K562 (cell line): ENCODE data around the gene NRXN2. TPM values are rescaled to one million over a fixed set of nuclear protein-coding genes. Genes with fewer than 3 reads are reported as not detected.

Experiments used
- ATAC-seq: fragments of 200-7000 bp; cut with Tn5 transposase; 3 replicates; pipeline ENCODE4 v1.9.1; 2020; ENCODE audit warnings: moderate library complexity
- BruUV-seq: library from RNA; stranded (reverse); fragments of 400-500 nt; replicated peaks from 2 replicates; lab custom pipeline; 2021; lab: Mats Ljungman, UMichigan
- CTCF ChIA-PET: fragments of 300-600 bp; formaldehyde crosslinking; extraction: SDS; loops from one replicate; lab custom pipeline; 2021; ENCODE audit warnings: low intra/inter-chr PET ratio; lab: Yijun Ruan, JAX
- POLR2A ChIA-PET: fragments of 300-600, 350-650 bp; sonication (Branson Sonifier 250); formaldehyde crosslinking; extraction: SDS; loops from one replicate; lab custom pipeline; 2021; ENCODE audit warnings: antibody characterized with exemption, inconsistent platforms; lab: Yijun Ruan, JAX
- DNase-seq, 4 experiments: peaks; one replicate each; pipeline versions ENCODE4 v3.0.0 to v3.0.0-alpha.2; 2011 to 2018; ENCODE audit warnings: low spot score in 3 of 4, mixed read lengths in 3 of 4; ENCODE audit errors: extremely low read depth in 1 of 4
- FAIRE-seq: peaks from 2 replicates; lab custom pipeline; 2011; peaks lifted over from hg19 to GRCh38; lab: Jason Lieb, UNC
- H2AFZ ChIP-seq: 2 replicates; pipeline ENCODE4 v1.6.0; 2011; ENCODE audit warnings: low read depth, low read length, control low read depth, inconsistent platforms
- H3K27ac ChIP-seq: fragments of 200-600 bp; 3 replicates; pipeline ENCODE4 v1.8.0; 2011; ENCODE audit warnings: low read depth, mild to moderate bottlenecking, control low read depth, inconsistent platforms, low read length, moderate library complexity, mixed read lengths; ENCODE audit errors: extremely low read depth
- H3K27me3 ChIP-seq, 2 experiments: fragments of 300-600 bp in 1 of 2; 2 replicates in 1 of 2; 3 replicates in 1 of 2; pipeline versions ENCODE4 v1.6.0 to v1.8.0; 2011; ENCODE audit warnings: inconsistent platforms in 2 of 2, low read length in 2 of 2, mild to moderate bottlenecking in 1 of 2, mixed read lengths in 1 of 2, moderate library complexity in 1 of 2; ENCODE audit not compliant: control insufficient read depth in 2 of 2, insufficient read depth in 2 of 2
- H3K36me3 ChIP-seq: fragments of 300-600 bp; 3 replicates; pipeline ENCODE4 v1.8.0; 2011; ENCODE audit warnings: mild to moderate bottlenecking, low read length, inconsistent platforms; ENCODE audit not compliant: control insufficient read depth, insufficient read depth
- H3K4me1 ChIP-seq, 2 experiments: fragments of 200-600 bp in 1 of 2; replicated peaks in 1 of 2; 2 replicates in 1 of 2; 3 replicates in 1 of 2; pipeline versions ENCODE4 v1.5.1 to v1.8.0; 2011; ENCODE audit warnings: inconsistent platforms in 2 of 2, low read length in 2 of 2, mild to moderate bottlenecking in 1 of 2, mixed read lengths in 1 of 2, moderate library complexity in 1 of 2; ENCODE audit not compliant: control insufficient read depth in 2 of 2, insufficient read depth in 2 of 2
- H3K4me2 ChIP-seq: 2 replicates; pipeline ENCODE4 v1.6.1; 2011; ENCODE audit warnings: low read length, control low read depth, inconsistent platforms, mixed read lengths; ENCODE audit not compliant: insufficient read depth
- H3K4me3 ChIP-seq: fragments of 200-600 bp; sonication (generic), shearing (Covaris generic); 2 replicates; pipeline ENCODE4 v1.5.1; 2016; ENCODE audit warnings: control low read depth, inconsistent platforms
- H3K79me2 ChIP-seq: fragments of 200-600 bp; 3 replicates; pipeline ENCODE4 v1.8.0; 2011; ENCODE audit warnings: low read length, inconsistent platforms; ENCODE audit not compliant: control insufficient read depth, insufficient read depth
- H3K9ac ChIP-seq, 2 experiments: 2 replicates each; pipeline versions ENCODE4 v1.6.0 to v1.6.1; 2011; ENCODE audit warnings: low read depth in 2 of 2, low read length in 2 of 2, control low read depth in 1 of 2, inconsistent platforms in 1 of 2, mild to moderate bottlenecking in 1 of 2, mixed read lengths in 1 of 2; ENCODE audit not compliant: insufficient read depth in 1 of 2
- H3K9me1 ChIP-seq: one replicate; pipeline ENCODE4 v1.6.0; 2011; ENCODE audit warnings: inconsistent platforms, mild to moderate bottlenecking, low read length, moderate library complexity; ENCODE audit not compliant: control insufficient read depth, insufficient read depth
- H3K9me3 ChIP-seq: replicated peaks from 2 replicates; pipeline ENCODE4 v1.5.1; 2011; ENCODE audit warnings: low read depth, low read length, inconsistent platforms; ENCODE audit not compliant: control insufficient read depth, insufficient read depth
- H4K20me1 ChIP-seq: replicated peaks from 2 replicates; pipeline ENCODE4 v1.6.1; 2011; ENCODE audit warnings: low read length, inconsistent platforms, mixed read lengths; ENCODE audit not compliant: control insufficient read depth, insufficient read depth
- CREB5 ChIP-seq: fragments of 250-450 bp; sonication (Bioruptor Pico); IDR thresholded peaks from 2 replicates; pipeline ENCODE4 v1.5.0; 2020; ENCODE audit warnings: mild to moderate bottlenecking
- FOSL1 ChIP-seq: fragments of 200-800 bp; sonication (Bioruptor generic); conservative IDR thresholded peaks from 2 replicates; pipeline ENCODE4 v1.6.1; 2016; ENCODE audit warnings: missing genetic modification characterization, missing compliant biosample characterization
- GATAD2B ChIP-seq: fragments of 450-650 bp; IDR thresholded peaks from 2 replicates; pipeline ENCODE4 v1.6.1; 2017; ENCODE audit warnings: mild to moderate bottlenecking, borderline replicate concordance
- JUN ChIP-seq, 2 experiments: sonication (generic) in 1 of 2; formaldehyde crosslinking in 1 of 2; IDR thresholded peaks; 2 replicates each; pipeline versions ENCODE4 v1.6.1 to v1.8.0; 2012 to 2022; ENCODE audit warnings: borderline replicate concordance in 2 of 2, mild to moderate bottlenecking in 2 of 2, improper control_type of control experiment in 1 of 2, low read depth in 1 of 2, low read length in 1 of 2, missing genetic modification reagents in 1 of 2
- JUND ChIP-seq, 2 experiments: IDR thresholded peaks; 2 replicates in 1 of 2; 3 replicates in 1 of 2; pipeline ENCODE4 v1.6.1; 2011; ENCODE audit warnings: borderline replicate concordance in 2 of 2, low read depth in 2 of 2, low read length in 2 of 2, improper control_type of control experiment in 1 of 2, missing biosample characterization in 1 of 2, missing genetic modification characterization in 1 of 2, missing genetic modification reagents in 1 of 2
- NCOA2 ChIP-seq, 2 experiments: fragments of 450-650 bp; IDR thresholded peaks; 2 replicates each; pipeline ENCODE4 v1.6.1; 2018; ENCODE audit warnings: mild to moderate bottlenecking in 2 of 2, moderate library complexity in 1 of 2; ENCODE audit not compliant: partially characterized antibody in 2 of 2
- POLR2AphosphoS2 ChIP-seq: IDR thresholded peaks from 2 replicates; pipeline ENCODE4 v1.6.1; 2012; ENCODE audit warnings: low read length, improper control_type of control experiment
- POLR2H ChIP-seq: IDR thresholded peaks from 2 replicates; pipeline ENCODE4 v1.6.1; 2016; ENCODE audit warnings: missing genetic modification characterization, low read depth, mild to moderate bottlenecking, control low read depth, missing compliant biosample characterization, moderate library complexity
- SAFB ChIP-seq: fragments of 200-400 bp; formaldehyde crosslinking; IDR thresholded peaks from 2 replicates; pipeline ENCODE4 v1.6.1; 2017; ENCODE audit warnings: low read depth, low read length, borderline replicate concordance
- TEAD2 ChIP-seq: fragments of 450-650 bp; IDR thresholded peaks from 2 replicates; pipeline ENCODE4 v1.6.1; 2016; ENCODE audit warnings: missing genetic modification characterization, control low read depth, missing compliant biosample characterization
- XRCC3 ChIP-seq: fragments of 450-650 bp; IDR thresholded peaks from 2 replicates; pipeline ENCODE4 v1.6.1; 2017; ENCODE audit warnings: mild to moderate bottlenecking, moderate library complexity
- ZBTB2 ChIP-seq: fragments of 450-650 bp; IDR thresholded peaks from 2 replicates; pipeline ENCODE4 v1.6.1; 2016; ENCODE audit warnings: antibody characterized with exemption
- ZNF324 ChIP-seq: fragments of 250-450 bp; sonication (Bioruptor Pico); IDR thresholded peaks from 2 replicates; pipeline ENCODE4 v1.4.0; 2020; ENCODE audit warnings: mild to moderate bottlenecking
- WGBS: fragments of 100-300 bp; shearing (Covaris generic); methylation state at CpG from one replicate; pipeline ENCODE4 v1.1.6; 2016; ENCODE audit warnings: low coverage, mixed read lengths; ENCODE audit not compliant: insufficient coverage; ENCODE audit errors: missing lambda C conversion rate; 5-methylcytosine and 5-hydroxymethylcytosine counted together
- in situ Hi-C: fragments of 300-500 bp; cut with MboI; formaldehyde crosslinking; loops from 4 replicates; pipeline ENCODE4 v1.15.0; 2018; ENCODE audit warnings: inconsistent platforms, mixed read lengths
- intact Hi-C: fragments of 100-400 bp; cut with micrococcal nuclease; formaldehyde crosslinking; loops from 2 replicates; pipeline ENCODE4 v1.14.2; 2022
- polyA plus RNA-seq, 8 experiments: library from polyadenylated mRNA; depleted of rRNA in 4 of 8; stranded (reverse) in 5 of 8; unstranded in 3 of 8; fragments of >200 nt; fragmentation: Nextera tagmentation in 2 of 8; fragmentation: Illumina TruSeq in 1 of 8; extraction: Ambion mirVana in 2 of 8; extraction: Trizol in 1 of 8; gene quantifications; 2 replicates each; pipeline versions ENCODE4 v1.2.1 to v1.2.3, GENCODE V29; 2011 to 2014; ENCODE audit warnings: inconsistent platforms in 1 of 8, missing spikeins in 1 of 8
- total RNA-seq, 7 experiments: library from RNA; depleted of rRNA in 6 of 7; stranded (reverse); fragments of >200 nt in 6 of 7; fragmentation: Illumina TruSeq in 2 of 7; extraction: Trizol in 2 of 7; gene quantifications; 2 replicates each; pipeline versions ENCODE4 v1.2.1 to v1.2.3, GENCODE V29; 2011 to 2021; ENCODE audit warnings: low replicate concordance in 1 of 7

NRXN2 gene
- total and polyA plus RNA-seq, 9 of the 15 experiments (the other 6 are each of a cell fraction or from before 2014, with no cell fraction given) = 0.07 to 0.47 (median 0.15) TPM; not detected in 4

- TF ChIP-seq CREB5 (no peak), NCOA2 (IDR thresholded peaks at IDR 0.05; ENCODE audit: partially characterized antibody in 2 of 2) (no peak)
Measured at GRCh38 chr11:64711138-64711955, 11.7 kb downstream of the NRXN2 start (continued).

- Histone ChIP-seq H3K9ac (0 out of 4 replicates have a peak overlapping the region, but pooled peaks of 1 of the 2 experiments have one; percentile 58), H3K27ac (no peak overlapping the region), H3K9me3 (no peaks in the 10 kb centered on the region; the same call in 1 of the 2 replicates), H3K4me1 (peaks cover 12 to 36% of the 10 kb centered on the region in 2 experiments), H3K4me3 (no peak overlapping the region), H3K36me3 (no peaks in the 10 kb centered on the region), H2AFZ (peak overlapping the region; percentile 62), H4K20me1 (peaks cover 7% of the 10 kb centered on the region; the same call in 1 of the 2 replicates), H3K4me2 (no peak overlapping the region), H3K9me1 (no peaks in the 10 kb centered on the region), H3K79me2 (no peaks in the 10 kb centered on the region), H3K27me3 (peaks cover 15 to 26% of the 10 kb centered on the region in 2 experiments)
- CTCF ChIA-PET = interaction anchor here (0.6 kb wide), 1 partner anchor 14 kb away, joined by 5 read pairs; no protein-coding TSS in a partner anchor
- in situ Hi-C loops (no loop called here), intact Hi-C loops (no loop called here)
- FAIRE-seq (peak; percentile 61), ATAC-seq (no peak), DNase-seq (no peak)
- POLR2A ChIA-PET = interaction anchor here (0.7 kb wide), 1 partner anchor 33 kb away, joined by 5 read pairs; no protein-coding TSS in a partner anchor
- 30% methylated on average over 13 of the region's 13 CpGs for WGBS
- no TSS peak for BruUV-seq
- TF ChIP-seq ZBTB2 = no peak
- peak; percentile 59; the same call in 1 of the 2 replicates for TF ChIP-seq JUND (IDR thresholded peaks at IDR 0.05; ENCODE audit: borderline replicate concordance, low read depth, low read length)
- TF ChIP-seq JUND (tag; IDR thresholded peaks at IDR 0.05; ENCODE audit: borderline replicate concordance, low read depth, low read length) = peak; percentile 49; the same call in 1 of the 3 replicates
- no peak for TF ChIP-seq TEAD2
- no peak for TF ChIP-seq ZNF324 (CRISPR knock-in tag)
- 0 out of 2 replicates have a peak, but pooled peaks have one; percentile 14 for TF ChIP-seq JUN (IDR thresholded peaks at IDR 0.05; ENCODE audit: borderline replicate concordance, low read depth, low read length)
- no peak for TF ChIP-seq JUN (CRISPR knock-in tag; IDR thresholded peaks at IDR 0.05; ENCODE audit: borderline replicate concordance)
- no peak for TF ChIP-seq SAFB
- no peak for TF ChIP-seq POLR2AphosphoS2
- no peak for TF ChIP-seq GATAD2B
- TF ChIP-seq XRCC3 = no peak
- TF ChIP-seq FOSL1 (tag) = peak; percentile 71
- TF ChIP-seq POLR2H = no peak
Measured at GRCh38 chr11:64710418-64711137, 12.4 kb downstream of the NRXN2 start.
